PC-3 (cell line): Measurements from ENCODE around the gene VAPA. TPM values are rescaled to one million over a fixed set of nuclear protein-coding genes. Genes with fewer than 3 reads are reported as not detected.

Experiments
- ATAC-seq: fragments of 200-7000 bp; cut with Tn5 transposase; 2 replicates; pipeline ENCODE4 v1.9.1; 2020; ENCODE audit warnings: mild to moderate bottlenecking, moderate library complexity
- BruUV-seq: library from RNA; stranded (reverse); fragments of 400-500 nt; replicated peaks from 2 replicates; lab custom pipeline; 2021; lab: Mats Ljungman, UMichigan
- CTCF ChIA-PET: fragments of 300-600 bp; sonication (Branson Sonifier 250); formaldehyde crosslinking; loops from one replicate; lab custom pipeline; 2022; ENCODE audit warnings: antibody characterized with exemption; lab: Charles Lee
- POLR2A ChIA-PET: fragments of 300-600 bp; sonication (Branson Sonifier 250); formaldehyde crosslinking; loops from one replicate; lab custom pipeline; 2022; ENCODE audit warnings: antibody characterized with exemption; ENCODE audit not compliant: unreplicated experiment; lab: Charles Lee
- DNase-seq: peaks from one replicate; pipeline ENCODE4 v3.0.0-alpha.2; 2015
- H2AFZ ChIP-seq: fragments of 300-600 bp; sonication (generic); 2 replicates; pipeline ENCODE4 v1.6.0; 2016; ENCODE audit warnings: antibody characterized with exemption, low read length
- H3F3A ChIP-seq: fragments of 300-600 bp; sonication (generic); one replicate; pipeline ENCODE4 v1.6.0; 2017; ENCODE audit warnings: antibody characterized with exemption, low read length, control low read depth, mild to moderate bottlenecking; ENCODE audit not compliant: unreplicated experiment
- H3K27ac ChIP-seq: fragments of 300-600 bp; sonication (generic); 2 replicates; pipeline ENCODE4 v1.5.1; 2016; ENCODE audit warnings: mild to moderate bottlenecking, low read length
- H3K27me3 ChIP-seq: fragments of 300-600 bp; sonication (generic); 2 replicates; pipeline ENCODE4 v1.6.1; 2016; ENCODE audit warnings: low read length, mixed read lengths
- H3K36me3 ChIP-seq: fragments of 300-600 bp; sonication (generic); 2 replicates; pipeline ENCODE4 v1.6.1; 2016; ENCODE audit warnings: low read depth, mixed run types, low read length, mixed read lengths
- H3K4me1 ChIP-seq: fragments of 300-600 bp; sonication (generic); 2 replicates; pipeline ENCODE4 v1.5.1; 2016; ENCODE audit warnings: low read length; ENCODE audit not compliant: insufficient read depth
- H3K4me2 ChIP-seq: fragments of 300-600 bp; sonication (generic); 2 replicates; pipeline ENCODE4 v1.6.0; 2016; ENCODE audit warnings: low read length
- H3K4me3 ChIP-seq: fragments of 300-600 bp; sonication (generic); 2 replicates; pipeline ENCODE4 v1.5.1; 2016; ENCODE audit warnings: mild to moderate bottlenecking, low read length, mixed read lengths
- H3K79me2 ChIP-seq: fragments of 300-600 bp; sonication (generic); 2 replicates; pipeline ENCODE4 v1.6.1; 2017; ENCODE audit warnings: low read length, mixed read lengths
- H3K9ac ChIP-seq: fragments of 300-600 bp; sonication (generic); 2 replicates; pipeline ENCODE4 v1.6.0; 2016; ENCODE audit warnings: mild to moderate bottlenecking, low read length
- H3K9me2 ChIP-seq: fragments of 300-600 bp; sonication (generic); replicated peaks from 2 replicates; pipeline ENCODE4 v1.6.1; 2016; ENCODE audit warnings: mixed run types, low read length, mixed read lengths
- H3K9me3 ChIP-seq: fragments of 300-600 bp; sonication (generic); 2 replicates; pipeline ENCODE4 v1.6.1; 2016; ENCODE audit warnings: low read length, mixed read lengths
- H4K20me1 ChIP-seq: fragments of 300-600 bp; sonication (generic); 2 replicates; pipeline ENCODE4 v1.6.1; 2016; ENCODE audit warnings: low read length, mixed read lengths
- EZH2 ChIP-seq: fragments of 300-600 bp; sonication (generic); IDR thresholded peaks from one replicate; pipeline ENCODE4 v1.6.1; 2017; ENCODE audit warnings: antibody characterized with exemption, mild to moderate bottlenecking, low read length; ENCODE audit not compliant: unreplicated experiment
- EZH2phosphoT487 ChIP-seq: fragments of 300-600 bp; sonication (generic); IDR thresholded peaks from 2 replicates; pipeline ENCODE4 v1.6.1; 2018; ENCODE audit warnings: mild to moderate bottlenecking, antibody characterized with exemption, low read length, borderline replicate concordance
- intact Hi-C: fragments of 100-400 bp; cut with micrococcal nuclease; formaldehyde crosslinking; loops from 2 replicates; pipeline ENCODE4 v1.9.0; 2023
- total RNA-seq: library from RNA; depleted of rRNA; stranded (reverse); fragments of >200 nt; gene quantifications from 2 replicates; pipeline ENCODE4 v1.2.3, GENCODE V29; 2014
- TF ChIP-seq, protein P1 (sequence below): fragments of 300-600 bp; sonication (generic); conservative IDR thresholded peaks from 2 replicates; pipeline ENCODE4 v1.5.1; 2017; ENCODE audit warnings: antibody characterized with exemption, low read depth, mild to moderate bottlenecking, low read length

VAPA gene
- total RNA-seq, 1 experiment from 2014 or later = 281 TPM

DNA sequence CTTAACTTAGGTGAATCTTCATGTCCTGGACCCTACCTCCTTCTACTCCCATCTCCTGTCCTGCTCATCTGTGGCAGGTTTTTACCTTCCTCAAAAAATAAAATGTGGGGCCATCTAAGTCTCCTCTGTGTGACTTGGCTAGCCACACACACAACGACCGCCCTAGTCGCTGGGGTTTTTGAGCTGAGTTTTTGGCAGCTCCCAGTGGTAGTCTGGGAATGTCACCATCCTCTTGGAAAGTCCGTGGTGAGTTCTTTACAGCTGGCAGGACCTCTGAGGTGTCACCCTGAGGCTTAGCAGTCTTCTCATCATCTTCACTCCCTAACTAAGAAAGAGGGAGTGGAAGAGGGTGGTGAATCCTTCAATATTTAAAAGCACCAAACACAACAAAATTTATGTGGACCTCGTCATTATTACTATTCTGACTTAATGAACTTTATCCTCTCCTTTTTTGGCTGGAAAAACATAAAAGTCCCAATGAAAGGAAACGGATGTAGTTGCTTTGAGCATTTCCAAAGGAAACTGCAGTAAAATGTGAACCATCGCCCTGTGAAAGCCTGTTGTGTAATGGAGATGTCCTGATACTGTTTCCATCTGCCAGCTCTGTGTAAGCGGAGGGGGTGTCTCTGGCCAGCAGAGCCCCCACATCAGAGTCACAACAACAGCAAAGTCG is 78.6 kb downstream of the VAPA start:
- H3K27me3 ChIP-seq = peaks cover 67% of the 10 kb centered on the region
- H2AFZ ChIP-seq = no peak overlapping the region
- H3K9ac ChIP-seq = no peak overlapping the region
- TF ChIP-seq EZH2phosphoT487 (no peak), EZH2 (no peak)
- TF ChIP-seq, protein P1, sequence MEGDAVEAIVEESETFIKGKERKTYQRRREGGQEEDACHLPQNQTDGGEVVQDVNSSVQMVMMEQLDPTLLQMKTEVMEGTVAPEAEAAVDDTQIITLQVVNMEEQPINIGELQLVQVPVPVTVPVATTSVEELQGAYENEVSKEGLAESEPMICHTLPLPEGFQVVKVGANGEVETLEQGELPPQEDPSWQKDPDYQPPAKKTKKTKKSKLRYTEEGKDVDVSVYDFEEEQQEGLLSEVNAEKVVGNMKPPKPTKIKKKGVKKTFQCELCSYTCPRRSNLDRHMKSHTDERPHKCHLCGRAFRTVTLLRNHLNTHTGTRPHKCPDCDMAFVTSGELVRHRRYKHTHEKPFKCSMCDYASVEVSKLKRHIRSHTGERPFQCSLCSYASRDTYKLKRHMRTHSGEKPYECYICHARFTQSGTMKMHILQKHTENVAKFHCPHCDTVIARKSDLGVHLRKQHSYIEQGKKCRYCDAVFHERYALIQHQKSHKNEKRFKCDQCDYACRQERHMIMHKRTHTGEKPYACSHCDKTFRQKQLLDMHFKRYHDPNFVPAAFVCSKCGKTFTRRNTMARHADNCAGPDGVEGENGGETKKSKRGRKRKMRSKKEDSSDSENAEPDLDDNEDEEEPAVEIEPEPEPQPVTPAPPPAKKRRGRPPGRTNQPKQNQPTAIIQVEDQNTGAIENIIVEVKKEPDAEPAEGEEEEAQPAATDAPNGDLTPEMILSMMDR = no peak
- no peaks in the 10 kb centered on the region for H3K36me3 ChIP-seq
- no peak for DNase-seq
- H3K4me1 ChIP-seq = no peaks in the 10 kb centered on the region
- no peaks in the 10 kb centered on the region for H3K79me2 ChIP-seq
- H4K20me1 ChIP-seq = no peaks in the 10 kb centered on the region
- no TSS peak for BruUV-seq
- no peaks in the 10 kb centered on the region for H3K9me3 ChIP-seq
- no peak for ATAC-seq
- no peaks in the 10 kb centered on the region for H3F3A ChIP-seq
- ChIA-PET CTCF (no interaction called here), POLR2A (no interaction called here)
- no peak overlapping the region for H3K4me3 ChIP-seq
- no peaks in the 10 kb centered on the region for H3K9me2 ChIP-seq
- no peak overlapping the region for H3K4me2 ChIP-seq
- intact Hi-C loops = no loop called here
- no peak overlapping the region for H3K27ac ChIP-seq

DNA sequence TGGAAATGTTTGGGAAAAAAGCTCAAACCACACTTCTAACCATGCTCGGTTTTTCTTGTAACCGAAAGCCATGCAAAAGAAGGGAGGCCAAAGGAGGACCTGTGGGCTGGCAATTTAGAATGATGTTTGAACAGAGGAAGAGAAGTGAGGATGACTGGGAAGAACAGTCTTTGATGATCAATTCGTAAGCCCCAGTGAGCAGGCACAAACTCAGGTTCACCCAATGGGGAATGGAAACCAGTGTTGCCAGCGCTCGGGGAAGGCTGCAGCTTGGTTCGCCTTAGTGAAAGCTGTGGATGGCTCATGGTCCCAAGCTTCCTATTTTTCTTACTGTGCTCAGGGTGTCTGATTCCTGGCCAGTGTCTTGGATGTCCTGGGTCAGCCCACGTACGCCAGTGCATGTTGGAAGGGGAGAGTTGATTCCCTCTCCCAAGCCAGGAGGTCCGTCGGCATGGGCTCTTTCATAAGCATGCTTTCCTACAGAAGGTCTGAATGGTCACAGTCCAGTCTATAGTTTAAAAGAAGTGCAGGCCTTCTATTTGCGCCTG is 79.2 kb downstream of the VAPA start:
- H3K27me3 ChIP-seq = peaks cover 61% of the 10 kb centered on the region
- POLR2A ChIA-PET = no interaction called here
- BruUV-seq = no TSS peak
- no peak for TF ChIP-seq EZH2
- TF ChIP-seq, protein P1 = no peak
- no peak for TF ChIP-seq EZH2phosphoT487
- H3K4me3 ChIP-seq = no peak overlapping the region
- H3F3A ChIP-seq = no peaks in the 10 kb centered on the region
- H3K4me2 ChIP-seq = no peak overlapping the region
- H4K20me1 ChIP-seq = no peaks in the 10 kb centered on the region
- CTCF ChIA-PET = interaction anchor here (0.5 kb wide), 1 partner anchor 432 kb away, joined by 3 read pairs; no protein-coding TSS in a partner anchor
- H3K27ac ChIP-seq = no peak overlapping the region
- DNase-seq (no peak), ATAC-seq (no peak)
- no peak overlapping the region for H2AFZ ChIP-seq
- no peak overlapping the region for H3K9ac ChIP-seq
- intact Hi-C loops = no loop called here
- no peaks in the 10 kb centered on the region for H3K79me2 ChIP-seq
- no peaks in the 10 kb centered on the region for H3K4me1 ChIP-seq
- H3K9me3 ChIP-seq = no peaks in the 10 kb centered on the region
- no peaks in the 10 kb centered on the region for H3K36me3 ChIP-seq
- no peaks in the 10 kb centered on the region for H3K9me2 ChIP-seq

DNA sequence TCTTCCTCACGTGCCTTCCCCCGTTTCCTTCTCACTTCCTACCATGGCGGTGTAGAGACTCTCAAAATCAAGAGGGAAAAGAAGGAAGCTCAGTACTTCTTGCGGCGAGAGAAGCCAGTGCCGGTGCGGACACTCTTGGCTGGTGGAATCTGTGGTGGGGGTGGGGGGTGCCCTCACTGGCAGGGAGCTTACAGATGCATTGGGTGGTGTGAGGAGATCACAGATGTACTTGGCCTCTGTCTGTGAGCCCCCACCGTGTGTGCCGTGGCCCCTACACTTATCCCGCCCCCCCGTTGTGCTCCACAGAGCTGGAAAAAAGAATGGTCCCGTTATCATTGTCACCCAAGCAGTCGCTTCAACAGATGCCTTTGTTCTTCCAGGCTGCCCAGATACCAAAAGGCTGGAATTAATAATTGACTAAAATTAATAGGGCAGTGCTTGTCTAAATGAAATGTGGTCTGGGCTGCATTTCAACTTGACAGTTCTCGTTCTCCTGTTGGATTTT is 79.8 kb downstream of the VAPA start:
- H3K9me3 ChIP-seq = peaks cover under 1% of the 10 kb centered on the region; the same call in 1 of the 2 replicates
- ChIA-PET CTCF (interaction anchor here (0.5 kb wide), 1 partner anchor 431 kb away, joined by 3 read pairs; no protein-coding TSS in a partner anchor), POLR2A (no interaction called here)
- H3K27me3 ChIP-seq = peaks cover 56% of the 10 kb centered on the region
- no peak overlapping the region for H2AFZ ChIP-seq
- H3K9me2 ChIP-seq = no peaks in the 10 kb centered on the region
- no peaks in the 10 kb centered on the region for H4K20me1 ChIP-seq
- H3K4me2 ChIP-seq = no peak overlapping the region
- no peaks in the 10 kb centered on the region for H3K4me1 ChIP-seq
- H3K9ac ChIP-seq = no peak overlapping the region
- ATAC-seq = no peak
- H3K79me2 ChIP-seq = no peaks in the 10 kb centered on the region
- no peak overlapping the region for H3K4me3 ChIP-seq
- DNase-seq = no peak
- no peak overlapping the region for H3K27ac ChIP-seq
- BruUV-seq = no TSS peak
- no peaks in the 10 kb centered on the region for H3K36me3 ChIP-seq
- TF ChIP-seq EZH2 = no peak
- TF ChIP-seq EZH2phosphoT487 = no peak
- TF ChIP-seq, protein P1 = no peak
- intact Hi-C loops = no loop called here
- H3F3A ChIP-seq = no peaks in the 10 kb centered on the region
